Caco-2 (cell line): ENCODE data around the gene SCN8A. TPM values are rescaled to one million over a fixed set of nuclear protein-coding genes. Genes with fewer than 3 reads are reported as not detected.
A peak's percentile ranks its signal among the peaks of the same experiment; 100 is the strongest.

Source experiments
- BruUV-seq: library from RNA; stranded (reverse); fragments of 400-500 nt; replicated peaks from 2 replicates; lab custom pipeline; 2021; lab: Mats Ljungman, UMichigan
- CTCF ChIA-PET: fragments of 300-600 bp; sonication (Branson Sonifier 250); formaldehyde crosslinking; loops from one replicate; lab custom pipeline; 2022; ENCODE audit warnings: antibody characterized with exemption; lab: Charles Lee
- POLR2A ChIA-PET: fragments of 300-600 bp; sonication (Branson Sonifier 250); formaldehyde crosslinking; loops from one replicate; lab custom pipeline; 2022; ENCODE audit warnings: antibody characterized with exemption; lab: Charles Lee
- DNase-seq, 2 experiments: peaks; one replicate each; pipeline versions ENCODE4 v3.0.0 to v3.0.0-alpha.2; 2020 to 2022
- H3K27me3 ChIP-seq: replicated peaks from 2 replicates; pipeline ENCODE4 v1.6.0; 2011; ENCODE audit warnings: low read length; ENCODE audit not compliant: control insufficient read depth, insufficient read depth
- H3K36me3 ChIP-seq: 2 replicates; pipeline ENCODE4 v1.5.1; 2011; ENCODE audit warnings: low read length; ENCODE audit not compliant: control insufficient read depth, insufficient read depth
- H3K4me1 ChIP-seq: fragments of 250-450 bp; sonication (Bioruptor Pico); 2 replicates; pipeline ENCODE4 v1.5.1; 2020; ENCODE audit warnings: mild to moderate bottlenecking
- H3K4me3 ChIP-seq: 2 replicates; pipeline ENCODE4 v1.5.1; 2011; ENCODE audit warnings: low read depth, mild to moderate bottlenecking, control low read depth, low read length
- H3K9me3 ChIP-seq: fragments of 250-450 bp; sonication (Bioruptor Pico); 2 replicates; pipeline ENCODE4 v1.5.1; 2020; ENCODE audit warnings: mild to moderate bottlenecking, moderate library complexity
- H3K27ac Mint-ChIP-seq: one replicate; pipeline ENCODE4 v1.8.0; 2022; ENCODE audit warnings: mixed read lengths; ENCODE audit not compliant: unreplicated experiment
- H3K27me3 Mint-ChIP-seq: one replicate; pipeline ENCODE4 v1.8.0; 2022; ENCODE audit warnings: mixed read lengths; ENCODE audit not compliant: insufficient read depth, unreplicated experiment
- H3K36me3 Mint-ChIP-seq: one replicate; pipeline ENCODE4 v1.8.0; 2022; ENCODE audit warnings: mild to moderate bottlenecking, mixed read lengths; ENCODE audit not compliant: insufficient read depth, unreplicated experiment
- H3K4me1 Mint-ChIP-seq: one replicate; pipeline ENCODE4 v1.8.0; 2022; ENCODE audit warnings: low read depth, mixed read lengths; ENCODE audit not compliant: unreplicated experiment
- H3K4me3 Mint-ChIP-seq: one replicate; pipeline ENCODE4 v1.8.0; 2022; ENCODE audit warnings: mild to moderate bottlenecking, moderate library complexity, mixed read lengths; ENCODE audit not compliant: unreplicated experiment
- H3K9me3 Mint-ChIP-seq: one replicate; pipeline ENCODE4 v1.8.0; 2022; ENCODE audit warnings: mixed read lengths; ENCODE audit not compliant: unreplicated experiment
- intact Hi-C: fragments of 100-400 bp; cut with micrococcal nuclease; formaldehyde crosslinking; loops from one replicate; pipeline ENCODE4 v1.10.0; 2022; ENCODE audit not compliant: unreplicated experiment
- total RNA-seq: library from RNA; stranded (reverse); gene quantifications from 2 replicates; pipeline ENCODE4 v1.2.3, GENCODE V29; 2022
- TF ChIP-seq, protein P1 (sequence below), 2 experiments: fragments of 200-600 bp in 1 of 2; IDR thresholded peaks; 1 replicate in 1 of 2; 2 replicates in 1 of 2; pipeline versions ENCODE4 v1.5.1 to v1.8.0; 2011 to 2022; ENCODE audit warnings: antibody characterized with exemption in 1 of 2, control low read depth in 1 of 2, inconsistent platforms in 1 of 2, low read depth in 1 of 2, low read length in 1 of 2, mild to moderate bottlenecking in 1 of 2, moderate library complexity in 1 of 2; ENCODE audit not compliant: insufficient read depth in 1 of 2, severe bottlenecking in 1 of 2, unreplicated experiment in 1 of 2

Gene SCN8A
- total RNA-seq, 1 experiment from 2014 or later, result 16.5 TPM

DNA sequence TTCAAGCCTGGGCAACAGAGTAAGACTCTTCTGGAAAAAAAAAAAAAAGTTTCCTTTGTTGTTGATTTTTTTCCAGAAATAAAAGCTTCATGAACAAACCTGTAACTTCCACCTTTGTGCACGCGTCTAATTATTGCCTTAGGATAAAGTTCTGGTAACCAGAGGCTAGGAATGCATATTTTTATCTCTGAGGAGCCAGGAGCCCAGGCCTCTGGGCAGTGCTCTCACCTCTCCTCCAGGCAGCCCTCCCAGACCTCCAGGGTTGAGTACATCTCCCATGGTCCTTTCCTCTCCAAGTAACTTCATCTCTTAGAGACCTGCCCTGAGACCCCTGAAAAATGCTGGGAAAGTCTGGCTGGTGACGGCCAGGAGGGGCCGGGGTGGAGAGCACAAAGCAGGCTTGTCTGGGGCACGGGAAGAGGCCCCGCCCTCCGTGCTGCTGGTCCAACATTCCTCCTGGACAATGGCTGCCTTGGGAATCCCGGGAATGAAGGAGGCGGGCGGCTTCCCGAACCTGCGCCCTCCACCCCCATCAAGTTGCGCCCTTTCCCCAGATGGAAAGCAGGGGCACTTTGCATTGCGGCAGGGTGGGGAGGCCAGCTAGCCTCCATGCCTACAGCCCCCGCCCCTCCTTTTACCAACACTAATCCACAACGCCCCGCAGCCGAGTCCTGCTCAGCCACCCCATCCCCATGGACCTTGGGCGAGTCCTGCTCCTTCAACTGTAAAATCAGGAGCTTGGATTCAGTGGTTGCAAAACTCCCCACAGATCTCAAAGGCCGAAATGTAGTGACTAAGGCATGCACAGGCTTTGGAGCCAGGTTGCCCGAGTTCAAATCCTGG, 264.8 kb downstream of the SCN8A start:
- H3K4me1 ChIP-seq, result peaks cover 11% of the 10 kb centered on the region
- H3K27me3 ChIP-seq, result no peaks in the 10 kb centered on the region
- no peaks in the 10 kb centered on the region for H3K9me3 Mint-ChIP-seq
- ChIA-PET POLR2A (interaction anchor here (0.5 kb wide), 1 partner anchor 18 kb away, joined by 3 read pairs; no protein-coding TSS in a partner anchor), CTCF (interaction anchor here (2.0 kb wide), 1 partner anchor 19 kb away, joined by 6 read pairs; no protein-coding TSS in a partner anchor)
- peak overlapping the region; percentile 25 for H3K4me3 ChIP-seq
- peaks cover 10% of the 10 kb centered on the region for H3K4me1 Mint-ChIP-seq
- H3K36me3 Mint-ChIP-seq, result no peaks in the 10 kb centered on the region
- H3K4me3 Mint-ChIP-seq, result peak overlapping the region; percentile 63
- DNase-seq, result peak; percentile 55 to 67
- H3K27ac Mint-ChIP-seq, result peak overlapping the region; percentile 65
- intact Hi-C loops, result no loop called here
- H3K9me3 ChIP-seq, result no peaks in the 10 kb centered on the region
- BruUV-seq, result no TSS peak
- no peaks in the 10 kb centered on the region for H3K36me3 ChIP-seq
- H3K27me3 Mint-ChIP-seq, result no peaks in the 10 kb centered on the region
- TF ChIP-seq, protein P1, sequence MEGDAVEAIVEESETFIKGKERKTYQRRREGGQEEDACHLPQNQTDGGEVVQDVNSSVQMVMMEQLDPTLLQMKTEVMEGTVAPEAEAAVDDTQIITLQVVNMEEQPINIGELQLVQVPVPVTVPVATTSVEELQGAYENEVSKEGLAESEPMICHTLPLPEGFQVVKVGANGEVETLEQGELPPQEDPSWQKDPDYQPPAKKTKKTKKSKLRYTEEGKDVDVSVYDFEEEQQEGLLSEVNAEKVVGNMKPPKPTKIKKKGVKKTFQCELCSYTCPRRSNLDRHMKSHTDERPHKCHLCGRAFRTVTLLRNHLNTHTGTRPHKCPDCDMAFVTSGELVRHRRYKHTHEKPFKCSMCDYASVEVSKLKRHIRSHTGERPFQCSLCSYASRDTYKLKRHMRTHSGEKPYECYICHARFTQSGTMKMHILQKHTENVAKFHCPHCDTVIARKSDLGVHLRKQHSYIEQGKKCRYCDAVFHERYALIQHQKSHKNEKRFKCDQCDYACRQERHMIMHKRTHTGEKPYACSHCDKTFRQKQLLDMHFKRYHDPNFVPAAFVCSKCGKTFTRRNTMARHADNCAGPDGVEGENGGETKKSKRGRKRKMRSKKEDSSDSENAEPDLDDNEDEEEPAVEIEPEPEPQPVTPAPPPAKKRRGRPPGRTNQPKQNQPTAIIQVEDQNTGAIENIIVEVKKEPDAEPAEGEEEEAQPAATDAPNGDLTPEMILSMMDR (IDR thresholded peaks at IDR 0.05; ENCODE audit: insufficient read depth in 1 of 2, low read depth in 1 of 2, low read length in 1 of 2, severe bottlenecking in 1 of 2, unreplicated experiment in 1 of 2), result no peak

DNA sequence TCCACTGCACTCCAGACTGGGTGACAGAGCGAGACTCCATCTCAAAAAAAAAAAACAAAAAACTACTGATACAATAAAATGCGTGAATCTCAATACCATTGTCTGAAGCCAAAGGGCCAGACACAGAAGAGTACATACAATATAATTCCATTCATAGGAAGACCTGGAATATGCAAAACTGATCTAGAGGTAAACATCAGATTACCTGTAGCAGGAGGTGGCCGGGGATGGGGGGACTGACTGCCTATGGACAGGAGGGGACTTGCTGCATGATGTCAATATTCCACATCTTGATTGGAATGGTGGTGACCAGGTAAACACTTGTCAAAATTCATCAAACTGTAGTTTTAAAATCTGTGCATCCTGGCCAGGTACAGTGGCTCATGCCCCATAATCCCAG, 270.0 kb downstream of the SCN8A start:
- H3K9me3 Mint-ChIP-seq, result no peaks in the 10 kb centered on the region
- DNase-seq, result no peak
- H3K4me1 ChIP-seq, result peaks cover 31% of the 10 kb centered on the region
- no TSS peak for BruUV-seq
- no peak overlapping the region for H3K4me3 Mint-ChIP-seq
- H3K9me3 ChIP-seq, result no peaks in the 10 kb centered on the region
- H3K36me3 ChIP-seq, result no peaks in the 10 kb centered on the region
- H3K4me3 ChIP-seq, result no peak overlapping the region
- CTCF ChIA-PET, result no interaction called here
- peaks cover 9% of the 10 kb centered on the region for H3K36me3 Mint-ChIP-seq
- intact Hi-C loops, result no loop called here
- TF ChIP-seq, protein P1 (IDR thresholded peaks at IDR 0.05; ENCODE audit: insufficient read depth in 1 of 2, low read depth in 1 of 2, low read length in 1 of 2, severe bottlenecking in 1 of 2, unreplicated experiment in 1 of 2), result no peak
- POLR2A ChIA-PET, result no interaction called here
- H3K27me3 Mint-ChIP-seq, result no peaks in the 10 kb centered on the region
- H3K4me1 Mint-ChIP-seq, result peaks cover 14% of the 10 kb centered on the region
- H3K27me3 ChIP-seq, result no peaks in the 10 kb centered on the region
- no peak overlapping the region for H3K27ac Mint-ChIP-seq

Other genes with a start within 250 kb of the SCN8A start
- gene CELA1, start 244.6 kb upstream of the SCN8A start, total RNA-seq, result not detected in 2 replicates
- 170 and 190 TPM in 2 replicates for gene GALNT6, start 199.8 kb upstream of the SCN8A start, total RNA-seq
- gene SLC4A8, start 166.4 kb upstream of the SCN8A start, total RNA-seq, result 62.7 and 67.0 TPM in 2 replicates